Right ventricle myocardium inferior (tissue), 1 donor: ENCODE results near the gene DHODH. TPM values are rescaled to one million over a fixed set of nuclear protein-coding genes. Genes with fewer than 3 reads are reported as not detected.
"Not testable (repeated sequence)": the region's sequence is repeated elsewhere in the genome, so short reads cannot be mapped to it uniquely, and the experiment has no call there.

ENCODE experiments used
- ATAC-seq: fragments of 200-7000 bp; cut with Tn5 transposase; one replicate; pipeline ENCODE4 v1.9.1; 2020; ENCODE audit warnings: mild to moderate bottlenecking, moderate library complexity
- DNase-seq: peaks from one replicate; pipeline ENCODE4 v3.0.0; 2021; ENCODE audit errors: missing footprints
- intact Hi-C: fragments of 100-400 bp; cut with DNase I; formaldehyde crosslinking; loops from one replicate; pipeline ENCODE4 v1.11.0; 2022
- total RNA-seq: library from RNA; stranded (reverse); fragmentation: NEBNext Ultra II Directional; extraction: Animal tissue kit (Norgen Biotek cat#: 25700); gene quantifications from one replicate; pipeline ENCODE4 v1.2.1, GENCODE V29; 2021
- donor health status: DM: no; HTN: yes; CAD: no; lungs with severe emphysema.

The DHODH gene
- total RNA-seq, 1 donor from 2014 or later = 8.3 TPM

DNA sequence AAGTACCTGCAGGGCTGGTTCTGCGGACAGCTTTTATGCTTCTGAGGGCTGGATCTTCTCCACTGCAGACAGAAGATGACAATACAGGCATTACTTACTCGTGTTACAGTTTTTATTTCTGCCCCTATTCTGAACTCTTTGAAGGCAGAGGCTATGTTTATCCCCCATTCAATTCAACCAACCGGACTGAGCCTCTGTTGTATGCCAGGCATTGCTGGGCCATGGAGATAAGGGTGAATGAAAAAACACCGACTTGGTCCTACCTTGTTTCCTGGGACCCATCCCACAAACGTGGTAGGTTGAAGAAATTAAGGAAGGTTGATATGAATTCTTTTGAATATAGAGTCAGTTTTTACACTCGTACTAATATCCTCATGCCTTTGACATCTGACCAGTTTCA, 35.8 kb downstream of the DHODH start:
- intact Hi-C loops = no loop called here
- no peak for DNase-seq

DNA sequence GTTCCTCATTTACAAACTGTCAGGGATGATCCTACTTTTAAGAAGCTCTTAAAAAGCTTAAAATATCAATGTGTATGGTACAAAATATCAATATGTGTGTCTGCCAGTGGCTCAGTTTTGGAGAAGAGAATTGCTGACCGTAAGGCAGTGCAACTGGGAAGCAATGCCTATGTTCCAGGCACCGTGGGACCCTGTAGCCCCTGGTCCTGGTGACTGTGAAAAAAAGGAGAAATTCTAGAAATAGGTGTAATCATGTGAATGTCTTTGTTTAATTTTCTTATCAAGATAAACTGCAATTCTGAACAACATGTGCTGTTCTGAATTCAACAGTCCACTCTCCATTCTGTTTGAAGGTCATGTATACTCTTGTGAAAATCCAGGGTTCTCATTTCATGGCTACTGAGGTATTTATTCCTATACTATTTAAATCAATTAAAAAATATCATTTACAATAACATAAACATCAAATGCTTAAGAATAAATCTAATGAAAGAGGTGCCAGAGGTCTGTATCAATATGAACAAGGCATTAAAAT, 36.3 kb downstream of the DHODH start:
- DNase-seq = no peak
- no peak for ATAC-seq
- intact Hi-C loops = no loop called here

More for the DNA sequence above, 35.8 kb downstream of the DHODH start:
- no peak for ATAC-seq

DNA sequence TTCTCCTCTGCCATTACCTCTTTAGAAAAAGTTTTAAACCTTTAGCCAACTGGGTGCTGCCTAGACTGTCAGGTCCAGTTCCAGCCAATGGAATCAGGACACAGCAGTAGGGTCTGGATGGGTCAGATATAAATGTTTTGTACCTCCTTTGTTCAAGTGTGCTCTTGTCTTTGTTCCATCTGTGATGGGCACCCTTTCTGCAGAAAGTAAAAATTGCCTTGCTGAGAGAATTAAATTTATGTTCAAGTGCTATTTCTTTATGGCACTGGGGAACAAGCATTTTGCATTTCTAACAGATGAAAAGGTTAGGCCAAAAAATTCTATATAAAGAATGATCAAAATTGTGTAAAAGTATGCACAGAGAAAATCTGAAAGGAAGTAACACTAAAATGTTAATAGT, 40.6 kb downstream of the DHODH start:
- no peak for ATAC-seq
- DNase-seq = no peak
- intact Hi-C loops = no loop called here

DNA sequence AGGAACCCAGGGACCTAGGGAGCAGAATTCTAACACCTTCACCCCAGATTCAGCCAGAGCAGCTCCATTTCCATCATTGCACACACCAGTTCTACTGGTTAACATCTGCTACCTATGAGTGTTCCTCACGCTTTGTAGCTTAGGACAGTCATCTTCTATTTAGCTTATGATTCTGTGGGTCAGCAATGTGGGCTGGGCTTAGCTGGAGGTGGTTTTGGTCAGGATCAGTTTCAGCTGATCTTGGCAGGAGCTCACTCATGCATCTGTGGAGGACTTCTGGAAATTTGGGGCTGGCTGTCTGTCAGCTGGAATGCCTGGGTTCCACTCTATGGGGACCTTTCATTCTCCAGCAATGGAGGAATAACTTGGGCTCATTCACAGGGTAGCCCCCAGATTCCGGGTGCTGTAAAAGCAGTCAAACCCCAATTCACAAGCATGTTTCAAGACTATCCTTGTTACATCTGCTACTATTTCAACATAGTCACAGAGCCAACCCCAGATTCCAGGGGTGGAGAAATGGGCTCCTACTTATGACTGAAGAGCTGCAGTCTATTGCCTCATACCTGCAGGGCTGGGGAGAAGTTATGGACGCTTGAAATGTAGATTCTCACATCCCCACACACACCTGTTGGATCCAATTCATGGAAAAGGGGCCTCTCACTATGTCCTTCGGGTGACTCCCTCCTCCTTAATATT, 42.4 kb downstream of the DHODH start:
- DNase-seq (no peak), ATAC-seq (peak; percentile 67)
- intact Hi-C loops = no loop called here

DNA sequence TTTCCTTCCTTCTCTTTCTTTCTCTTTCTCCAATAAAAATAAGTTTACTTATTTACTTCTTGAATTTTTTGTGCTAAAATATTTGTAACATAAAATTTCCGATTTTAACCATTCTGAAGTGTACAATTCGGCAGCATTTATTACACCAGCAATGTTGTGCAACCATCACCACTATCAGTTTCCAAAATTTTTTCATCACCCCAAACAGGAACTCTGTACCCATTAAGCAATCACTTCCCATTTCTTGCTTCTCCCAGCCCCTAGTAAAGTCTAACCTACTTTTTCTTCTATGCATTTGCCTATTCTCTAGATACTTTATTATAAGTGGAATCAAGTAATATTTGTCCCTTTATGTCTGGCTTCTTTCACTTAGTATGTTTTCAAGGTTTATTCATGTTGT, 43.3 kb downstream of the DHODH start:
- intact Hi-C loops = no loop called here

DNA sequence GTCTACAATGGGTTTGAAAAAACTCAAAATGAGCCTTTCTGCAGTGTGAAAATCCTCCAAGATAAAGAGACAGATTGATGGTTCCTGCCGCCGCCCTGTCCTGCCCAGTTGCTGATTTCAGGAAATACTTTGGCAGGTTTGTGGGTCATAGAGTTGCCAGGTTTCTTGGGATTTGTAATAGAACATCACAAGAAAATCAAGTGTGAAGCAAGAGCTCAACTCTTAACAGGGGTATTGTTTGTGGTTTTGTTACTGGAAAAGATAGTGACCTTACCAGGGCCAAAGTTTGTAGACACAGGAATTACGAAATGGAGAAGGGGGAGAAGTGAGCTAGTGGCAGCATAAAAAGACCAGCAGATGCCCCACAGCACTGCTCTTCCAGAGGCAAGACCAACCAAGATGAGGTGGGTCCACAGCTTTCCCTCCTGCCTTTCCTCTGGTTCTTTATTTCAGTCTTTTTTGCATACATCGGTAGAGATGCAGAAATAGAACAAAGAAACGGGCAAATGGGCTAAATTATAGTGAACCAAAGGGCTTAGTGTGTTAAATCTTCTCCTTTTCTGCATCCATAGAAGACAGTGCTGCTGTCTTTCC, 45.8 kb downstream of the DHODH start, which contains the start of gene HP:
Gene HP, plus strand, starts transcription at position 252 of the 594 bp plus-strand sequence. Its CDS starts 148 bp downstream, at position 400.
- intact Hi-C loops, ATAC-seq, DNase-seq: not testable (repeated sequence)

More for the DNA sequence above, 43.3 kb downstream of the DHODH start:
- DNase-seq (no peak), ATAC-seq (peak; percentile 64)

DNA sequence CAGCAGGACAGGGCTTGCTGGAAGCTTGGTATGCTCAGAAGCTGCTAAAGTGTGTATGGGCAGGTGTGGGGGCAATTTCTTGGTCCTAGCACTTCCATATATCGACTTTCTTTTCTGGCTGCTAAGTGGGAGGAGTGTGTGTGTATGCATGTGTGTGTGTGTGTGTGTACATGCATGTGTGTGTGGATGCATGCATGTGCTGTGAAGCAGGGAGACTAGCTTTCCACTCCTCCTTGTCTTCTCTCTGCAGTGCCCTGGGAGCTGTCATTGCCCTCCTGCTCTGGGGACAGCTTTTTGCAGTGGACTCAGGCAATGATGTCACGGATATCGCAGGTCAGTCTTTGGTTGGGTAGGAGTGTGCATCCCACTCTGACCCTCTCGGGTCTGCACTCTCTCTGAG, 47.4 kb downstream of the DHODH start:
- intact Hi-C loops = no loop called here
- DNase-seq (no peak), ATAC-seq (no peak)

DNA sequence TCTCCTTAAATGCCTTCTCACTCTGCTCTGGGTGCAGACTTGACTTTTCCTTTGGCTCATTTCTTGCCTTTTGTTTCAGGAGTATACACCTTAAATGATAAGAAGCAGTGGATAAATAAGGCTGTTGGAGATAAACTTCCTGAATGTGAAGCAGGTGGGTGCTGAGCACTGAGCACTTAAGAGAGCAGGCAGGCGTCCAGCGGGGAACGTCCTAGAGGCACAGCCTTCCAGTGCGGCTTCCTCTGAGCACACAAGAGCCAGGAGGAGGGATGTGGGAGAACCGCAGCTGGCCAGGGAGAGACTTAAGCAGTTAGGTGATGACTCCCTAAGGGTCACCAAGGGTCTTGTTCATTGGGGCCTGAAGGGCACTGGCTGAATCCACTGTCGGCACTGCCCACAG, 48.8 kb downstream of the DHODH start:
- intact Hi-C loops, DNase-seq: not testable (repeated sequence)
- peak; percentile 78 for ATAC-seq

DNA sequence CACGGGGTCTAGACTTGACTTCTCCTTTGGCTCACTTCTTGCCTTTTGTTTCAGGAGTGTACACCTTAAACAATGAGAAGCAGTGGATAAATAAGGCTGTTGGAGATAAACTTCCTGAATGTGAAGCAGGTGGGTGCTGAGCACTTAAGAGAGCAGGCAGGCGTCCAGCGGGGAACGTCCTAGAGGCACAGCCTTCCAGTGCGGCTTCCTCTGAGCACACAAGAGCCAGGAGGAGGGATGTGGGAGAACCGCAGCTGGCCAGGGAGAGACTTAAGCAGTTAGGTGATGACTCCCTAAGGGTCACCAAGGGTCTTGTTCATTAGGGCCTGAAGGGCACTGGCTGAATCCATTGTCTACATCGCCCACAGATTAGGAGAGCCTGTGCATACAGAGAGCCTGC, 50.5 kb downstream of the DHODH start:
- DNase-seq, intact Hi-C loops, ATAC-seq: not testable (repeated sequence)

DNA sequence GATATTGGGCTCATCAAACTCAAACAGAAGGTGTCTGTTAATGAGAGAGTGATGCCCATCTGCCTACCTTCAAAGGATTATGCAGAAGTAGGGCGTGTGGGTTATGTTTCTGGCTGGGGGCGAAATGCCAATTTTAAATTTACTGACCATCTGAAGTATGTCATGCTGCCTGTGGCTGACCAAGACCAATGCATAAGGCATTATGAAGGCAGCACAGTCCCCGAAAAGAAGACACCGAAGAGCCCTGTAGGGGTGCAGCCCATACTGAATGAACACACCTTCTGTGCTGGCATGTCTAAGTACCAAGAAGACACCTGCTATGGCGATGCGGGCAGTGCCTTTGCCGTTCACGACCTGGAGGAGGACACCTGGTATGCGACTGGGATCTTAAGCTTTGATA, 51.9 kb downstream of the DHODH start:
- DNase-seq = no peak
- intact Hi-C loops = no loop called here
- no peak for ATAC-seq

DNA sequence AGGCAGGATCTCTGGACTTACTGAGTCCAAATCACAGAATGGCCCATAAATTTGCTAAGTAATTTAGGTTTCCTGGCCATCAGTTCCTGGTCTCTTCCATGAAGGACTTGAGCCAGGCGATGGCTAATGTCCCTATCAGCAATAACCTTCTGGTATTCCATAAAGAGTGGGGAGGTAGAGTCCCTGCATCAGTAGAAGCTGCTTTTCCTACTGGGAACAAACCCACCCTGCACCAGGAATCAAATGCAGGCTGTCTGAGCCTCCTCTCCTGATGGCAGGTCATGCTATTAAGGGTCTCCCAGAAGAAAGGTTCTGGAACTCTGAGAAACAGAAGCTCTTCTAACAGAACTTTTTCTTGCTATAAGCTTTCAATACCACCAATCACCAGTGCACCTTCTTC, 53.0 kb downstream of the DHODH start:
- DNase-seq (no peak), ATAC-seq (no peak)
- intact Hi-C loops = no loop called here

DNA sequence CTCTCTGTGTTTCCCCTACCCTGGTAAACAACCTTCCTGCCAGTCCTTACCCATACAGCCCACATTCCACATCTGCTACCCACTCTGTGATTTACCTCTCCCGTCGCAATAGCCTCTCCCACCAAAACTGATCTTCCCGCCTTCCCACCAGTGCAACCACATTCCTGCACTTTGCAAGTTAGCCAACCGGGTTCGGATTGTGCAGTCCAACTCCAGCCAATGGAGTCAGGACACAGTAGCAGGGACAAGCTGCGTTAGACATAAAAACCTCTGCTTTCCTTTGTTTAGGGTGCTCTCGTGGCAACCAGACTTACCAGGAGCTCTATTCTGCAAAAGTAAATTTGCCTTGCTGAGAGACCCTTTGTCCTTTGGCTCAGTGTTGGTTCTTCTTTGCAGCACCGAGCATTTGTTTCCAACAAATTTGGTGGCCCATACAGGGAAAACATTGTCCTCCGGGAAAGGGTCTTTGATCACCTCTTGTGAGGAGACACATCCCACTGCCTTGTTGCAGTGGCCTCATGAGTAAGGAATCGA, 55.9 kb downstream of the DHODH start:
- ATAC-seq = no peak
- intact Hi-C loops = no loop called here
- DNase-seq = no peak

DNA sequence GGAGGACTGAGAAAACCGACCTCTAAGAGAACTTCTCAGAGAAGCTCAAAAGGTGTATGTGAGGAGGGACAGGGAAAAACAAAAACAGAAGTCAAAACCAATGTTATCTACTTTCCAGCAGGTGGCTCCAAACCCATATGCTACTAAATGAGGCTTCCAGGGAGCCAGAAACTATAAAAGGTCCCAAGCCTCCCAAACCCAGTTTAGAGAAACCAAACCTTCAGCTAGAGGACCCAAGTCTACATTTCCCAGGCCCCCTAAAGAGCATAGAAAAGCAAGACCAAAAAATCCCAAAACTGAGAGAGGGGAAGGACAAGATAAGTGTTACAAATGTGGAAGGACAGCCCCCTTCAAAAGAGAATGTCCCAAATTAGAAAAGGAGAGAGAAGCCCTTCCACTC, 58.2 kb downstream of the DHODH start:
- DNase-seq (no peak), ATAC-seq (peak; percentile 59)
- intact Hi-C loops = loop anchor here (1.0 kb wide), 1 partner anchor 33 kb away; no protein-coding TSS in a partner anchor

DNA sequence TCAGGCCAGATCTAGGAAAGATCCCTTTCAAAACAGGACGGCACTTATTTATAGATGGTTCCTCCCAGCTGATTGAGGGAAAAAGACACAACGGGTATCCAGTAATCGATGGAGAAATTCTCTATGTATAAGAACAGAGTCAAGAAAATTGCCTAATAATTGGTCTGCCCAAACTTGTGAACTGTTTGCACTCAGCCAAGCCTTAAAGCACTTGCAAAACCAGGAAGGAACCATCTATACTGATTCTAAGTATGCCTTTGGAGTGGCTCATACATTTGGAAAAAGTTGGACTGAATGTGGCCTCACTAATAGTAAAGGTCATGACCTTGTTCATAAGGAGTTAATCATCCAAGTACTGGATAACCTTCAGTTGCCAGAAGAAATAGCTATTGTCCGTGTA, 60.4 kb downstream of the DHODH start:
- no peak for ATAC-seq
- intact Hi-C loops = no loop called here
- no peak for DNase-seq

DNA sequence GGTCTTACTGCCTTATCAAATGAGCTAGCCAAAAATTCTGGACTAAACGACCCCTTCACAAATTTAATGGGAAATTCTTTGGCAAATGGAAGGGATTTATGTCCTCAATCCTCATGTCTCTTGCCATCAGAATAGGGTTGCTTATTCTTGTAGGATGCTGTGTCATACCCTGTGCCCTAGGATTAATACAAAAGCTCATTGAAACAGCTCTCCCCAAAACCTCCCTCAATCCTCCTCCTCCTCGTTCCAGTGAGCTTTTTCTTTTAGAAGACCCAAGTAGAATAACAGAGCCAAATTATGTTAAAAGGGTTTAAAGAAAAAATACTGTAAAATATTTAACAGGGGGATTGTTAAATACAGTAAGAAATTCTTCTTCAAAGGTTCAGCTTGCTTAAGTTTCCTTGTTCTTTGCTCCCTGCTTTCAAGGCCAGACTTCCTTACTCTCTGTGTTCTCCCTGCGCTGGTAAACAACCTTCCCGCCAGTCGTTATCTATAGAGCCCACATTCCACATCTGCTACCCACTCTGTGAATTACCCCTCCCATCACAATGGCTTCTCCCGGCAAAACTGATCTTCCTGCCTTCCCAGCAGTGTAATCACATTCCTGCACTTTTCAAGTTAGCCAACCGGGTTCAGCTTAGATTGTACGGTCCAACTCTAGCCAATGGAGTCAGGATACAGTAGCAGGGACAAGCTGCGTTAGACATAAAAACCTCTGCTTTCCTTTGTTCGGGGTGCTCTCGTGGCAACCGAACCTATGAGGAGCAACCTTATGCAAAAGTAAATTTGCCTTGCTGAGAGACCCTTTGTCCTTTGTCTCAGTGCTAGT, 64.2 kb downstream of the DHODH start:
- intact Hi-C loops = loop anchor here (1.0 kb wide), 1 partner anchor 21 kb away; the partner anchor contains the start of genes DHX38 and TXNL4B
- peak; percentile 80 for ATAC-seq
- no peak for DNase-seq

DNA sequence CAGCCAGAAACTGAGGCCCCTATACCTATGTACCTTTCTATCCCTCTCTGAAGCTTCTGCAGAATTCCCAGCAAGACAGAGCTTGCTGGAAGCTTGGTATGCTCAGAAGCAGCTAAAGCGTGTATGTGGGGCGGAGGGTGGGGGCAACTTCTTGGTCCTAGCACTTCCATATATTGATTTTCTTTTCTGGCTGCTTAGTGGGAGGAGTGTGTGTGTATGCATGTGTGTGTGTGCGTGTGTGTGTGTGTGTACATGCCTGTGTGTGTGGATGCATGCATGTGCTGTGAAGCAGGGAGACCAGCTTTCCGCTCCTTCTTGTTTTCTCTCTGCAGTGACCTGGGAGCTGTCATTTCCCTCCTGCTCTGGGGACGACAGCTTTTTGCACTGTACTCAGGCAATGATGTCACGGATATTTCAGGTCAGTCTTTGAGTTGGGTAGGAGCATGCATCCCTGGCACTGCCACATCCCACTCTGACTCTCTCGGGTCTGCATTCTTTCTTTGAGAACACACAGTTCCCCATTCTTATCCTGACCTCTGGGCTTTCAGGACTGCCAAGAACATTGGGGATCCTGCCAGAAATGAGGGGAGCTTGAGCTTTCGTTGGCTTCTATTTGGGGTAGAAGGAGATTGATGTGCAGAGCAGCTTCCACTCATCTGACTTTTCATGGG, 65.2 kb downstream of the DHODH start:
- ATAC-seq (peak; percentile 95), DNase-seq (no peak)
- intact Hi-C loops = loop anchor here (1.0 kb wide), 1 partner anchor 20 kb away; the partner anchor contains the start of genes DHX38 and TXNL4B

DNA sequence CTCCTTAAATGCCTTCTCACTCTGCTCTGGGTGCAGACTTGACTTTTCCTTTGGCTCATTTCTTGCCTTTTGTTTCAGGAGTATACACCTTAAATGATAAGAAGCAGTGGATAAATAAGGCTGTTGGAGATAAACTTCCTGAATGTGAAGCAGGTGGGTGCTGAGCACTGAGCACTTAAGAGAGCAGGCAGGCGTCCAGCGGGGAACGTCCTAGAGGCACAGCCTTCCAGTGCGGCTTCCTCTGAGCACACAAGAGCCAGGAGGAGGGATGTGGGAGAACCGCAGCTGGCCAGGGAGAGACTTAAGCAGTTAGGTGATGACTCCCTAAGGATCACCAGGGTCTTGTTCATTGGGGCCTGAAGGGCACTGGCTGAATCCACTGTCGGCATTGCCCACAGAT, 66.5 kb downstream of the DHODH start:
- intact Hi-C loops = not testable (repeated sequence)

More for the DNA sequence above, 66.5 kb downstream of the DHODH start:
- DNase-seq = not testable (repeated sequence)
- ATAC-seq = peak; percentile 42
